Measurements from ENCODE around the gene LAPTM4A.
A peak's percentile ranks its signal among the peaks of the same experiment; 100 is the strongest.

The LAPTM4A gene

DNA sequence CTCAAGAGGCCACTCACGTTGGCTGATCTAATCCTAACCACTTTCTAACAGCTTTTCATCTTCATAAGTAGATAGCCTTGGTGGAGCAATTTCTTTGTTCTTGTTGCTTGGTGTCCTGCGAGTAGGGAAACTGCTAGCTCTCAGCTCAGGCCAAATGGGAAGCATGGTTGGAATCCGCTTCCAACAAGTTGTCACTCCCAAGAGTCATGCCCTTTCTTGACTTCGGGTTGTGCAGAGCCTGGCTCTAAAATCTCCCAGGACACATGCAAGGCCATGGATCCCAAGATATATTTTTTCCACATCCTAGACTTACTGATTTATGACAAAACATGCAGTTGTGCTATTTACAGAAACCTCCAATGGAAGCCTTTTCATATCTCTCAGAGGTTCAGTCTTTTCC lies 31.7 kb downstream of the LAPTM4A start:
- DNase-seq (ENCODE audit: low read depth in 2 of 2) = no peak

DNA sequence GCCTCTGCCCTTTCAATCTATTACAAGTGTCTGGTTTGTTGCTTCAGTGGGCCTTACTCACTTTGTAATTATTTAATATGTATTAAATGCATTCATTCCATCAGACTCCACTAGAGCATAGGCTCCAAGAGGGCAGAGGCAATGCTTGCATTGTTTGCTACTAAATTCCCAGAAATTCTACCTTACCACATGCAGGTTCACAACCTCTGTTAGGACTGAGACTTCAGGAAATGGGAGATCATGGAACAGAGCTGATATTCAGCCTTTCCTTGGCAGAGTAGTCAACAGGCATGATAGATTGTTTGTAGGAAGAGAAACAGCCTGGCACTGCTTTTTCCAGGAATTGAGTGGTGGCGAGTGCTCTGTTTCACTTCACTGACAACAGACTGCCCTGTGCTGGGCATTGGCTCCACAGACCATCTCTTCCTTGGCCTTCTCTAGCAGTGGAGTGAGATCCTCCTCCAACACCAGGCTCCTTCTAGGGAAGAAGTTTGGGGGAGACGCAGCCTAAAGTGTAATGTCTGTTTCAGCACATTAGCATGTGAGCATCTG lies 32.8 kb downstream of the LAPTM4A start:
- no peak for DNase-seq (ENCODE audit: low read depth in 2 of 2)

DNA sequence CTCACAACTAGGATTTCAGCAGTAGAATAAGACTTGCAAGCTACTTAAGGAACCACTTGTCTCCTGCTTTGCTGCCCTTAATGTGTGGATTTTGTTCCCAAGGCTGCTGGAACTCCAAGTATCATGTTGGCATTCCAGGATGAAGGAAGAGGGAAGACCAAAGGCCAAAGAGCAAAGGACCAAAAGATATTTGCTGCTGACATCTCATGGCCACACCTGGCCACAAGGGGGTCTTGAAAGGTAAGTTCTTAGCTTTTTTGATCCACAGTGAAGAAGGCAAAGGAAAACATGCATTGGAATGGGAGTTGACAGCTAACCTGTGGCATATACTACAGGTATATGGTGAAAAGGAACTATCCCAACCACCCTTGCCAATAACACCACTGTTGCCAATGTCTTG lies 35.1 kb downstream of the LAPTM4A start:
- DNase-seq (ENCODE audit: low read depth in 2 of 2) = no peak

DNA sequence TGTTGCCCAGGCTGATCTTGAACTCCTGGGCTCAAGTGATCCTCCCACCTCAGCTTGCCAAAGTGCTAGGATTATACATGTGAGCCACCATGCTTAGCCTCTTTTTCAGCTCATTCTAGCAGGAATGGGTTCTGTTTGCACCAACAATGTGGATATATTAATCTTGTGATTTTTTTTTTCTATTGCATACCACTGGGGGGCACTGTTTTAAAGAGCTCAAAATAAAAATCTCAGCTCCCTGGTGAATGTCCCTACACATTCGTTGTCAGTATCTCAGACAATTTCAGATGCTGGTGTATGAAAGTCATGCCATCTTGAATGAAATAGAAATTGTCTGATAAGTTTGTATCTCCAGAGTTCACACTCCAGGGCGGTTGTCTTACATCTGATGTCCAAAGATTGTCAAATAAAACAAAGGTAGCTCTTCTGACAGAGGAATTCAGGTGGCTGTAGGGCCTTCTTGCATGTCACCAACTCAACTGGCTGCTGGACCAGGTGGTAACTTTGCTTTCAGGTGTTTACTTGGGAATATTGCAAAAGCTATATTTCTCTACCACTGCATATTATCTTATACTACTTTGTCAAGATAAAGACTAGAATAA lies 35.8 kb downstream of the LAPTM4A start:
- DNase-seq (ENCODE audit: low read depth in 2 of 2) = no peak

DNA sequence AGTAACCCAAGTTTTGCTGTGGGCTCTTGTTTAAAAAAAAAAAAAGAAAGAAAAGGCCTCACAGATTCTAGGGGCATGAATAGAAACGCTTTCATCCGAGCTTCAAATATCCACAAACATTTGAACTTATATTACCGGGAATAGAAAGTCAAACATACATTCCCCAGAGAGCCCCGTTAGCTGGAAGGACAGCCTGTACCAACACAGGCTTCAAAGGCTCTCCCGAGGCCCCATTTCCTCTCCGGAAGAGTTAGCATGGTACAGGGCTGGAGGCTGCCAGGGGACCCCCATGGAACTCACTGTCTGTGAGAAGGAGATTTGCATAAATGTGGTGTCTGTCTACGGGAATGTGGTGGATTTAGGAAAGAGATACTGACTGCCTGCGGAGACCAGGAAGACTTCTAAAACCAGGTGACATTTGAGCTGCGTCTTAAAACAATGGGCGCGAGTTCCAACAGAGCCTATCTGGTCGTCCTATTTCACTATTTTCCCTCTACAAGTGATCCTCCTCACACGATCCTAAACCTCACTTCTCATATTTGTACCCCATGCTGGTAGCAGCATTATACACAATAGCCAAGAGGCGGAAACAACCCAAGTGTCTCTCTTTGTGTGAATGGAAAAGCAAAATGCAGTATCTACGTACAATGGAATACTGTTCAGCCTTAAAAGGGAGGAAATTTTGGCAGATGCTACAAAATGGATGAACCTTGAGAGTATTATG lies 38.1 kb downstream of the LAPTM4A start:
- DNase-seq (ENCODE audit: low read depth in 2 of 2) = no peak

DNA sequence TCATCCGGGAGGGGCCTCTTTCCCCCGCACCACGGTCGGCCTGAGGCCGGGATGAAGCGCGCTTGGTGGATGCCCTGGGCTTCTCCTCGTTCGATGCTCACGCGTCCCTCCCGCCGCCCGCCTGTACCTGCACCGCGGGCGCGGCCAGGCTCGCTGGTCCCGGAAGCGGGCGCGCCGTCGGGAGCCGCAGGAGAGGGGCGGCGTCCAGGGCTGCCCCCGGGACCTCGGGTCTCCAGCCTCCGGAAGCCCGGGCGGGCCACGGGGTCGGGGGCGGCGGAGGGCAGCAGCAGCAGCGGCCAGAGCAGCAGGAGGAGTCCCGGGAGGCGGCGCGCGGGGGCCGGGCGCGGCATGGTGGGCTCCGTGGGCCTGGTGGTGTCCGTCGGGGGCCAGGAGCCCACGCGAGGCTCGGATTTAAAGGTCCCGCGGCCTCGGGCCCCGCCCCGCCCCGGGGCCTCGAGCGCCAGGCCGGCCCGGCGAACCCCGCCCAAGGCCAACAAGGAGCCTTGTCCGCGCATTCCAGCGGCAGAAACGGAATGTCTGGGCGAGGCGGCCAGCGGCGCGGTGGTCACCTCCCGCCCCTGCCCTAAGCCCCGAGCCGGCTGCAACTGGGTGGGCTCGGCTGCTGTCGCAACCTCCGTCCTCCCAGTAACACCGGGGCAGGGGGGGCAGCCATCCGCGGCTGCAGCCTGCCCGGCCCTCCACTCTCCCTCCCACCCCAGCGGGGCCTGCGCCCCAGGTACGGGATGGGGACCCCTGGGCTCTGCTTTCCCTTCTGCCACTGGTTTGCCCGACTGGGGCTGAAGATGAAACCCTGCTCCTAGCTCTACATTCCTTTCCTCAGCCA lies 38.9 kb downstream of the LAPTM4A start, which contains the start of gene MATN3:
MATN3 (minus strand) TSS at position 387 of the 844 bp plus-strand sequence; CDS start at position 350, 37 bp downstream.
- DNase-seq (ENCODE audit: low read depth in 2 of 2) = no peak

DNA sequence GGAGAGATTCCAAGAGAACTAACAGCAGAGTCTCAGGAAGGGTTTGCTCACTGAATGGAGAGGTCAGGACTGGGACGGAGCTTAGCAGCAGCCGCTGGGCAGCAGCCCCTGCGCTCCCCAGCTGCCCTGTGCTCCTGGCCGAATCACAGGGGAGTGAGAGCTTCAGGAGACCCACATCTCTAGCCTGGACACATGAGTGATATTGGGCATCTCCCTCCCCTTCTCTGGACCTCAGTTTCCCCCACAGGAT lies 39.5 kb downstream of the LAPTM4A start:
- no peak for DNase-seq (ENCODE audit: low read depth in 2 of 2)

DNA sequence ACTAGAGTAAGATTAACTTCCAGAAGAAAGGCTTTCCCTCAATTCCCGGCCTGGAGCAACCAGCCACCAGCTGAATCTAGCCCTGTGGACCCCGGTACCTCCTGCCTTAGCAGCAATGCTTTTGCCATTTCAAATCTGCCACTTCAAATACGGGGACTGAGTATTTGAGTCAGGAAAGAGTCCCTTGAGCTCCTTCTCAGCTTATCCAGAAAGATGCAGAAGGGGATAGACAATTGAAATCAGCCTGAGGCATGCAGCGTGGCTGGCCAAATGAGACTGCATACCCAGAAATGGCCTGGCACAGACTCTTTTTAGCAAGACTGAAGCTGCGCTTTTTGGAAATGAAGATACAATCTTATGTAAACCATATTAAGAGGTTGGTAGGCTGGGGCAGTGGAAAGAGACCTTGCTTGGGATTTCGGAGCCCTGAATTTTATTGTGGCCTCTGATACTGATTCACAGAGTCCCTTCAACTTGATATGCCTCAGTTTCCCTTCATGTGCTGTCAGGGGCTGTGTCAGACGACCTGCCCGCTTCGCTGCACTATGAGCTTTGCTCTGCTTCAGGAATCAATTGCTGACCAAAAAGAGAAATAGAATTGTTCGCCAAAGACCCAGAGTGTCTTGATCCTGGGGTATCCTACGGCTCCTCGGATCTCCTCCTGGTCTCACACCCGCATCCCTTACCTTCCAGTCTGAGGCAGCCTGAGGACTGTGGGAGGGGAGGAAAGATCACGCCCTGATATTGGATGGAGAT lies 40.0 kb downstream of the LAPTM4A start:
- DNase-seq (ENCODE audit: low read depth in 2 of 2) = no peak

DNA sequence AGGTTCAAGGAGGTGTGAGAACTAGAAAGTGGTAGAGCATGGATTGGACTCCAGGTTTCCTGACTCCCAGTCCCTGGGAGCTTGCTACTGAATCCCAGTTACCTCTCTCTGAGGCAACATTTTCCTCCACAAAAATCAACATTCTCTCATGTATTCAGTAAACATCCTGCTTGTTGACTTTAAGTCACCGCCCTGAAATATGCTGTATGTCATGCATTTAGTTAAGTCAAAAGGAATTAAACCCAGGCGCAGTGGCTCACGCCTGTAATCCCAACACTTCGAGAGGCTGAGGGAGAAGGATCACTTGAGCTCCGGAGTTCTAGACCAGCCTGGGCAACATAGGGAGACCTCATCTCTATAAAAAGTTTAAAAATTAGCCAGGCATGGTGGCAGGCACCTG lies 42.7 kb downstream of the LAPTM4A start:
- DNase-seq (ENCODE audit: low read depth in 2 of 2) = no peak

DNA sequence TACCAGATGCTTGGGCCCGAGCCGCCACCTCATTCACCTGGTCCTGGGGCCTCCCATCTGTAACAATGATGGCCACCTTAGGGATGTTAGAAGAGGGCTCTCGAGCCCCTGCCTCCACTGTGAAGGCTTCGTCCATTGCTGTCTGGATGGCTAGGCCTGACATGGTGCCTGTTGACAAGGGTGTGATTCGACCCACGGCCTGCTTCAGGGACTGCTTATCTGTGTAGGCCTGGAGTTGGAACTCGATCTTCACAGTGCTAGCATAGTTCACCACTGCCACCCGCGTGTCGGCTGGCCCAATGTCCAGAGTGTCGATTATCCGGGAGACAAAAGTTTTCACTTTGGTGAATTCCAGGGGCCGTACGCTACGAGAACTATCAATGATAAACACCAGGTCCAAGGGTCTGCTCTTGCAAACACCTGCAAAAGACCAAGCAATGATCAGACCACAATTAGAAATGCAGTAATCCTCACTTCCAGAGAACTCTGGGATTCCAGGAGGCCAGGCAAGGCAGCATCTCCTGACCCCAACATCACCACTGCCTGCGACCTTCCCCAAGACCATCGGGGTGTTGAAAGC lies 45.4 kb downstream of the LAPTM4A start:
- no peak for DNase-seq (ENCODE audit: low read depth in 2 of 2)

DNA sequence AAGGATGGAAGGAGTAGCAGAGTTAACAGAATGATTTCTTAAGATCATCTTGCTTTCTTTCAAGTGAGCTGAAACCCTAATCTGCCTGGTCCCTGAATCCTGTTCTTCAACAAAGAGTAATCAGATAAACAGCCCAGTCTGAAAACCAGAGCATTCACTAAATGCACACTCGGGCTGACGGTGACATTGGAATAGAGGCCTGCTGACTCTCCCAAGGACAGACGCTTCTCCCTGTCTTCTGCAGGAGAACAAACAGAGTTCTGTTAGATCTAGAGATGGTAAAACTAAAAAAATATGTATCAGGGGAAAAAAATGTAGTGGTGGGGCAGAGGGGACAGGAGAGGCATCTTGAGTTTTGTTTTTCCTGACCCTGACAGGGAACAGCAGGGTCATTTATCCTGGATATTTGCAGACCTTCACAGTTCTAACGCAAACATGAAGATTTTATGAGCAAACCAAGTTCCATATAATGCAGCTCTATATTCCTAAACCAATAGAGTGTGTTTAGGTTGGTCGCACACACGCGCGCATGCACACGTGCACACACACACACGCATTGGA lies 46.3 kb downstream of the LAPTM4A start:
- DNase-seq (ENCODE audit: low read depth in 2 of 2) = no peak

DNA sequence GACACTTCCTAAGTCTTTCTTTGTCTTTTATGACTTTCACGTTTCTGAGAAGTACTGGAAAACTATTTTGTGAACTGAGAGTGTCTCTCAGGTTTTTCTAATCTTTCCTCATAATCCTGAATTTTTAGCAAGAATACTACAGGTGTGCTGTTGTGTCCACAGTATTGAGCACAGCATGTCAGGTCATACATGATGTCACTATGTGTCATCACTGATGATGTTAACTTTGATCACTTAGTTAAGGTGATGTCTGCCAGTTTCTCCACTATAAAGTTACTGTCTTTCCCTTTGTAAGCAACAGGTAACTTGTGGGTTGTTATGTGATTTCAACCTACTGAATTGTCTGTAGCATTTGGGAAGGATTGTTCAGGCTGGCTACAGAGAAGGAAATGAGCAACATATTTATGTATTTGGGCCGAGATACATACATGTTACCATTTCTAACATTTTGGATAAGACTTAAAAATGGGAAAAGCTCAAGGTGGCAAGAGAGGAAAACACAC lies 50.0 kb downstream of the LAPTM4A start:
- no peak for DNase-seq (ENCODE audit: low read depth in 2 of 2)

DNA sequence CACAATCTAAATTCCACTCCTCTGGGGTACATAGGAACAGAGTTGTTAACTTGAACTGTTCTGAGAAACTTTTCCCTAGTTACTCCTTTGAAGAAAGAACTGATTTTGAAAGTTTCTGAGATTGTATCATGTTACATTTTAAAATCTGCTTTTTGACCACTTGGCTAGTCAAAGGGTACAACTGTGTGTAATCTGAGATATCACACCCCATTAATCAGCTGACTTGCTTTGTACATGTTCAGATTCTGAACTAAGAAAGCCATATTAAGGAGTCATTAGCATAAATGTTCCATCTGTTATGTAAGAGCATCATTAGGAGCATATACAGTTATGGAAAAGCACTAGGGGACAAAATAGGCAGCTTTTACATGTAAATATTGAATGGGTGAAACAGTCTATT lies 57.7 kb downstream of the LAPTM4A start:
- no peak for DNase-seq (ENCODE audit: low read depth in 2 of 2)

DNA sequence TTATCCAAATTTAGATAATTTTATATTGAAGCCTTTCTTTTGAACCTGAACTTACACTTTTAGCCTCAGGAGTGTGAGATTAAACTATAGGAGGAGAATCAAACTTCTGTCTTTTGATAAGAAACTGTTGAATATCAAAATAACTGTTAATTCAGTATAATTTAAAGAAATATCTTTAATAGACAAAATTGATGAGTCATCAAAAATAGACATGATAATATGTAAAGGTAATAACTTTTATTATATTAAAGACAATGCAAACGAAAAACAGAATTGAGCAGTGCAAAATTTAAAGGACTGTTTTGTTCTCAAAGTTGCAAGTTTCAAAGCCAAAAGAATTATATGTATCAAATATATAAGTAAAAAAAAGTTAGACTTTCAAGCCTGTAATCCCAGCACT lies 59.5 kb downstream of the LAPTM4A start:
- no peak for DNase-seq (ENCODE audit: low read depth in 2 of 2)

DNA sequence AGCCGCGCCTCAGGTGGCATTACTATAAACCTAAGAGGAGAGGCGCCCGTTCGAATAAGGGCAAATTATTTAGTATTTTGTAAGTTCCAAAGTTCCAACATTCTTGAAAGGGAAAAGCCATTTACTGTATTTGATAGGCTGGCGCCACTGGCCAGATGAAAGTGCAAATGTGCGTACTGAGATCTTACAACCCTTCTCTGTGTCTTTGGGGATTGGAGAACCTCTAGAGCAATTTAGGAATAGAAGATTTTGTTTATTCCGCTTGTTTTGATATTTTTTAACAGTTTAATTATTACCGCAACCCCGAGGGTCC lies 61.1 kb downstream of the LAPTM4A start:
- DNase-seq (ENCODE audit: low read depth in 2 of 2) = no peak

DNA sequence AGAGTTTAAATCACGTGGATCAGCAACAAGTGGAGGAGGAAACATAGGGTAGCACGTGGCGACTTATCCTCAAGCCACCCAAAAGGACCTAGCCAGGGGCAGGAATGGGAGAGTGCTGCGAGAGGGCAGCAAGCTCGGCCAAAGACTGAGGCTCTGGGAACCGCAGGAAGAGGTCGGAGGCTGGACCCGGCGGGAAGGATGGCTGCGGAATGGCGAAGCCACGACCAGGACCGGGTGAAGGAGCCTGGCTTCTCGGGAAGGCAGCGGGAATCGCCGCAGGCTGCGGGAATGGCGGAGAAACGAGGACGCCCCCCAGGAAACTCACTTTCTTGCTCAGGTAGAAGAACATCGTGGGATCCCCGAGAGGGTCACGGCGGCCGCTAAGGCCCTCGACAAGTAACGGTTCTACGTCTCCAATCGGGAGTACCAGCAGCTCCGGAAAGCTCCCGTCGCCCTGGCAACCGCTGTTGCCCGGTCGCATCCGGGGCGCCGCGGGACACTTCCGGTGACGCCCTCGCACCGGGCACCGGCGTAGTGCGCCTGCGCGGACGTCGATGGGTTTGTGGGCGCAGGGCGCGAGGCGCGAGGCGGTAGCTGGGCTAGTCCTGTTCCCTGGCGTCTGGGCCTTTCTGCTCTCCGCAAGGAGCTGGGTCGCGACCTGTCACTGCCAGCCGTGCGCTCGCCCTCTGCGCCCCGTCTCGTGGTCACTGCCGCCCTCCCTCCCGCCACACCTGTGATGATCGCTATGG lies 61.6 kb downstream of the LAPTM4A start, which contains the start of gene WDR35:
WDR35 (minus strand) TSS at position 439 of the 749 bp plus-strand sequence; CDS start at position 349, 90 bp downstream.
- DNase-seq (ENCODE audit: low read depth in 2 of 2) = peak; percentile 76 to 89

DNA sequence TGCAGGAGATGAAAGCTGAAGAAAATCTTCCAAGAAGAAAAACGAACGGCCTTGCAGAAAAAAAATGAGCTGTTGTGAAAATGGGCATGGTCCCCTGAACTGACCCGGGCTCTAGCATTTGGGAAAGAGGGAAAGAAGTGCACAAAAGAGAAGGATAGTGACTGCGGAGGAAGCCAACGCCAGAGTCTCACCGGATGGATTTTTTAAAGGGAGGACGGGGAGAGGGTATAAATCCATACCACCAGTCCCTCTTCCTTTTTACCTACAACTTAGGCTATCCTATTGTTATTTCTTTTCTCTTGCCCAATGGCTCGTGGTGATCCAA lies 62.1 kb downstream of the LAPTM4A start:
- no peak for DNase-seq (ENCODE audit: low read depth in 2 of 2)

DNA sequence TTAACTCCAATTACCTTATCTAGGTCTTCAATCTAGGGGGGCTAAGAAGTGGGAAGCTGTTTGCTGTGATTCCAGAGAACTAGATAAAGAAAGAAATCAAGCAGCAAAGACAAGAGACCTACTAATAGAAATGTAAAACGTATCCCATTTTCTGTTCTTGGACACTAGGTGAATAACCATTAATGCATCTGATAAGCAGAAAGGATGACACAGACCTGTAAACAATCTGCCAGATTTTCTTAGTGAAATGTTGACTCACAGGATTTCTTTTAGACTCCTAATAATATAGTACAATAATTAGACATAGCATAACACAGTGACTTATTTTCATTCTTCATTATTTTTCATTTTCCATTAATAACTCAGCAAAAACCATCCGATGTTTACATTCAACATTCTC lies 62.8 kb downstream of the LAPTM4A start:
- DNase-seq (ENCODE audit: low read depth in 2 of 2) = no peak

DNA sequence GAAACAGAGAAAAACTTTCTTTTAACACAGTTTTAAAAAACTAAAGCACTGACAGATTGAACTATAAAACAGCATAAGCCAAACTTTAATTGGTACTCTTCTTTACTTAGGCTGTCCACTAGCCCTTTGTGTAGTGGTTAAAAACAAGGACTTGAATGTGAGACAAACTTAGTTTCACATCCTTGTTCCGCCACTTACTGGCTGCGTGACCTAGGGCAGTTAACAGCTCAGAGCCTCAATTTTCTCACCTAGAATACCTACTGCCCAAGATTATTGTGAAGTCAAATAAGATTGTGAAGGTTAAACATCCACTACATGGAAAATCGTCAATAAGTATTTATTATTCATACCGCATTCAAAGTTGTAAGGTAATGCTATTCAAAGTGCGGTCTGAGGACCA lies 63.5 kb downstream of the LAPTM4A start:
- no peak for DNase-seq (ENCODE audit: low read depth in 2 of 2)
